HT1080 (cell line): ENCODE measurements around the gene NME3. TPM values are rescaled to one million over a fixed set of nuclear protein-coding genes. Genes with fewer than 3 reads are reported as not detected.

Experiments
- DNase-seq: peaks from one replicate; pipeline ENCODE4 v3.0.0-alpha.2; 2015; ENCODE audit warnings: low read depth
- total RNA-seq: library from RNA; depleted of rRNA; stranded (reverse); fragments of >200 nt; shearing (Covaris generic); gene quantifications from 2 replicates; pipeline ENCODE4 v1.2.3, GENCODE V29; 2014

The NME3 gene
- total RNA-seq, 1 experiment from 2014 or later = 7.4 TPM

DNA sequence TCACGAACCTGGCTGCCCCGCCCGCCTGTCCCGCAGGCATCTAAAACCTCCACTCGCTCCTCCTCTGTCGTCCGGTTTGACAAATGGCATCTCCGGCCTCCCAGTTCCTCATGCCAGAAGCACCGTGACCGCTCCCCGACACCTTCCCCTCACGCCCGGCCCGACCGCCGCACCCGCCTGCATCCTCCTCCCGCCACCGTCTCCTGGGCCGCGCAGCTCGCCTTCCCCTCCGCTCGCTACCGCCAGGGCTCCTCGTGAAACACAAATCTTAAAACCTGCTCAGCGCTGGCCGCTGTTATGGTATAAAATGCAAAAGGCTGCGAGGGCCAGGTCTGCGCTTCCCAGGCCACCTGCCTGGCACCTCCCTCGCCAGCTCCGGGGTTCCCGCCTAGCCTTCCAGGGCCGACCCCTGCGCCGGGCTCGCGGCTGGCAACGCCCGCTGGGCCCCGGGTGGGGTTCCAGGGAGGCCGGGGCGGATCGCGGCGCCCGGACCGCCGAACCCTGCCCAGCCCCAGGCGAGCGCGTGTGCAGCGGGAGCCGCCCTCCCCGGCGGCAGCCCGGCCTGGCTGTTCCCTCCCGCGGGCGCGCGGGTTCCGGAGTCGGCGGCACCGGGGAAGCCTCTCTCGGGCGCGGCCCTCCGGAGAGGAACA is 10.5 kb upstream of the NME3 start:
- DNase-seq = no peak

DNA sequence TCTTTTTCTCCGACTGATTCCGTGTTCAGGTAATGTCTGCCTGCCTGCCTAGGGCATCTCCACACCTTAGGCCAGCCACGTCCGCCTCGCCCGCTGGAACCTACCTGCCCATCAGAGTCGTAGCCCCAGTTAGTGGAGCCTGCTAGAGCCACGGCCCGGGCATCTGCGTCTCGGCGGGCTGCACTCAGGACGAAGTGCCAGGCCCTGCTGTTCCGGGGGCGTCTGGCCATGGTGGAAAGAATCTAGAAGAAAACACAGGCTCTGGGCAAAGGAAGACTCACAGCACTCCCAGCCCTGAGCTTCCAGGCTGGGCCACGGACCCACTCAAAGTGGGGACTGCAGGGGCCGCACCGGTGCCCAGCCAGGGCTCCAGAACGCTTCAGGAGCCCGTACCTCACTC is 9.9 kb upstream of the NME3 start:
- DNase-seq = no peak

- no peak for DNase-seq
These were observed 9.3 kb upstream of the NME3 start for GRCh38 chr16:1780677-1781072.

DNA sequence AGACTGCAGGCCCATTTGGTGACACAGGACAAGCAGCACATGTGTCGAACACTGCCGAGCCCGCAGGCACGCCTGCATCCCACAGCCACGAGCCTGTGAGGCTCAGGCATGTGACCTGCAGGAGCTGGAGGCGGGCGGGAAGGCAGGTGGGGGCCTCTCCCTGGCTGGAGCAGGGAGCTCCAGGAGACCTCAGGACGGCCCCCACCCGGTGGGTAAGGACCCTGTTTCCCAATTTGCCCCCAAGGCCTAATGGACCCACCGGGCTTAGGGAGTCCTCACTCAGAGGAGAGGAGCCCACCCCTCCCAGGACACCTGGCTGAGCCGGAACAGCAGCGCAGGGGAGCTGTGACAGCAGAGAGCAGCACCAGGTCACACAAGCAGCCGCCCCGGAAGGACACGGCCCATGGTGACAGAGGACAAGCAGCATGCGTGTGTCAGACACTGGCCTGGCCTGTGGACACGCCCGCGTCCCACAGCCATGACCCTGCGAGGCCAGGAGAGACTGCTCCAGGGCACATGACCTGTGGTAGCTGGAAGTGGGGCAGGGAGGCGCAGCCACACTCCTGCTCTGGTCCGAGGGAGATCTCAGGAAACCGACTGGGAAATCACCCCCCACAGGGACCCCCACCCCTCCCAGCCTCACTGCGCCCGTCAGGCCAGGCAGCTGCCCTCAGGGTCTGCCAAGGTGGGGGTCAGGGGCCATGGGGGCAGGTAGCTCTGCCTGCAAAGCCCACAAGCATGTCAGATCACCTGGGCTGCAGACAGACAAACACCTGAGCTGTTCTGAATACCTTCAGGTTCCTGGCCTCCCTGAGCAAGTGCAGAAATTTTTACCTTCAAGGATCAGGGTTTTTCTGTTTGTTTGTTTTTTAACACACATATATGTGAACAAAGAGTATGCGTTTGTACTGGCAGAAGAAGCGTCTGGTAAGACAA is 8.7 kb upstream of the NME3 start:
- DNase-seq = no peak

- no peak for DNase-seq
These were observed 7.9 kb upstream of the NME3 start for GRCh38 chr16:1779234-1779701.

DNA sequence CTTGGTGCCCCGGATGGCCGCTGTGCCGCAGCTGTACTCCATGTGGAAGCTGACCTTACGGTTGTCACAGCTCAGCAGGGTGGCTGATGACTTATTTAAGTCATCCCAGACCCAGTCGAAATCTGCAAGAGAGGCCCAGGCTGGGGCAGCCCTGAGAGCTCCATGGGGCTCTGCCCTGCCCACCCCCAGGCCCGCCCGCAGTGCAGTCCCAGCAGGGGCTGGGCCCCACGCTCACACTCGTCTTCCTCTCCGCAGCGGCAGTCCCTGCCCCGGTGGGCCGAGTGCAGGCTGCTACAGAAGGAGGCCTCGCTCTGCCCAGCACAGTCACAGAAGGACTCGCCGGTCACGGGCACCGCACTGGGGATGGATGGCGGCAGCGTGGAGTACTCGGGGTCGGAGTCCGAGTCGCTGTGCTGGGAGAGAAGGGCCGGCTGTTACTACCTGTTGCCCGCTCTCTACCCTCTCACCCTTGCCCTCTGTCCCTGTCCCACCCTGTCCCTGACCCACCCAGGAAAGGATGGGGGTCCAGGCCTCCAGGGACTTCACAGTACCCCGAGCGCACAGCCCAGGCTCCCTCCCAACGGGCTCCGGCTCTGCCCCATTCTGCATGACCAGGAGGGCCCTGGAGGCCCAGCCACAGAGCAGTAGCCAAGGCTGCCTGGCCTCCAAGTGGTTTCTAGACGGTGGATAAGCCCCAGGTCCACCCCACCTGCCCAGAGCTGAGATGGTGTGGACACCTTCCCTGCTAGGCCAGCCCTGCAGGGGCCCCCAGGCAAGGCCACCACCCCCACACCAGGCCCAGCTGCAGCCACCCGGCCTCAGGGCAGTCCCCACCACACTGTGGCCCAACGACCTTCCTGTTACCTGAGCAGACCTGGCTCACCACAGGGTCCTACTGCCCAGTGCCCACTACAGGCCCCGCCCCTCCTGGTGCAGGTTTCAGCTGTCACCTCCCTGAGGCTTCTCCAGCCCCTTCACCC is 7.1 kb upstream of the NME3 start:
- DNase-seq = no peak

- no peak for DNase-seq
These were observed 6.2 kb upstream of the NME3 start for GRCh38 chr16:1777375-1778199.

DNA sequence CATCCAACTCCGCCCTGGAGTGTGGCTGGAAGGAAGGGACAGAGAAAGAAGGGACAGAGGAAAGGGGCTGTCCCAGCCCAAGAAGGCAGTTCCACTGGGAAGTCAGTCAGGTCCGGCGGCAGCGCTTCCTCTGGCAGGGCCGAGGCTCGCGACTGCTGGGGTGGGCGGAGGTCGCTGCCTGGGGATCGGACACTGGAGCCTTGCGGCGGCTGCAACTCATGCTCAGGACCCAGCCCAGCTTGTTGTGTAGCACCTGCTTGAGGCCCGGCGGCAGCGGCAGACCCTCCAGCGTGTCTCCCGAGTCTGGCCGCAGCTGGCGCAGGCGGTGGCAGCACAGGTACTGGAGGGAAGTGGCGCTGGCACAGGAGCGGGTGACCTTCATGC is 5.6 kb upstream of the NME3 start:
- no peak for DNase-seq

DNA sequence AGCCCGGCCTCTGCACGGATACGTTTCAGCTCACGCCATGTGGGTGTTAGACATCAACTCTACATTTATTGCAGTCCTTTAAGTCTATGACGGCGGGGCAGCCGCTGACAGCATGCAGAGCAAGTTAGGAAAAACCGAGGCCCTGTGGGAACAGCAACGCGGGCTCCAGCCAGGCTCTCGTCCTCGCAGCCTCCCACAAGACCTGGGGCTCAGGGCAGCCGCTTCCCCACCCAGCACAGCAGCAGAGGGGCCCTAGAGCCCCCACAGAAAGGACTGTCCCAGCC is 5.3 kb upstream of the NME3 start:
- no peak for DNase-seq

DNA sequence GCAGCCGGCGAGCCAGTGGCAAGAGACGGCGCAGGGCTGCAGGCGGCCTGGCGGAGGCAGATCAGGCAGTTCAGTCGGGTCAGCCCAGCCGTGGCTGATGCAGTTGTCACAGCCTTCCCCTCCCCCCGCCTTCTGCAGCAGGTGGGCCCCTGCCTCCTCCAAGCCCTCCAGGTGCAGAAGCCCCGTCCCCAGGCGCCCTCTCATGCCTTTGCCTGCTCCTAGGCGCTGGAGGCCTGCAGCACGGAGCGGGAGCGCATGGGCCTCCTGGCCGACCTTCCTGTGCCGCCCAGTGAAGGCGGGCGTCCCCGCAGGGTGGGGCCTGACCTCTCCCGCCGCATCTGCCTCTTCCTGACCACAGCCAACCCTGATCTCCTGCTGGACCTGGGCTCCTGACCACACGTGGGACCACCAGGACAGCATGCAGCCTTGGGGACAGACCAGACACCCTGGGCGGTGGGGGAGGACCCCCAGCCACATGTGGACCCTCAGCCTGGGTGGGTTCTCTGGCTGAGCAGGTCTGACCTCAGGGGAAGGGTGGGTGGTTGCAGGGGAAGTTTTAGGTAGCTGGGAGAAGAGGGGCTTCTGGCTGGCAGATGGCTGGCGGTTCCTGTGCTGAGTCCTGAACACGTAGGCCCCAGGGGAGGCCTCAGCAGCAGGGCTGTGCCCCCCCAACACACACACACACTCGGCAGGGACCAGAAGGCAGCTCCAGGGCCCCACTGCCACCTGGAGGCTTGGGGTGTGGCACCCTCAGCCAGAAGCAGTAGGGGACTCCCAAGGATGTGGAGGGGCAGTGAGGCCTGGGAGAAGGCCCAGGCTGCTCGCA is 4.7 kb upstream of the NME3 start:
- no peak for DNase-seq

GRCh38 chr16:1775006-1775845 is 3.9 kb upstream of the NME3 start:
- no peak for DNase-seq

DNA sequence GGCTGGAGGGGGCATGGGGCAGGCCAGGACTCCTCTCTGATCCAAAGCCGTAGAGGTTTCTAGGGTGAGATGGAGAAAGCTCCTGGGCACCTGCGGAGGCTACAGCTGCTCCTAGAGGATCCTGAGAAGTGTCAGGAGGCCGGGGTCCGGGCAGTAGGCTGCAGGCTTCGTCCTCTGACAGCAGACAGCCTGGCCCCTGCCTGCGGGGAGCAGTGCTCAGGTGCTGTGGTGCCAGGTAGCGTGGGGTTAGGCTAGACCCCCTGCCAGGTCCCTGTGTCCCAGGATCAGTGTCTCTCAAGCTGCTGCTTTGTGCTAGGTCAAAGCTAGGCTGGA is 3.1 kb upstream of the NME3 start:
- DNase-seq = no peak

DNA sequence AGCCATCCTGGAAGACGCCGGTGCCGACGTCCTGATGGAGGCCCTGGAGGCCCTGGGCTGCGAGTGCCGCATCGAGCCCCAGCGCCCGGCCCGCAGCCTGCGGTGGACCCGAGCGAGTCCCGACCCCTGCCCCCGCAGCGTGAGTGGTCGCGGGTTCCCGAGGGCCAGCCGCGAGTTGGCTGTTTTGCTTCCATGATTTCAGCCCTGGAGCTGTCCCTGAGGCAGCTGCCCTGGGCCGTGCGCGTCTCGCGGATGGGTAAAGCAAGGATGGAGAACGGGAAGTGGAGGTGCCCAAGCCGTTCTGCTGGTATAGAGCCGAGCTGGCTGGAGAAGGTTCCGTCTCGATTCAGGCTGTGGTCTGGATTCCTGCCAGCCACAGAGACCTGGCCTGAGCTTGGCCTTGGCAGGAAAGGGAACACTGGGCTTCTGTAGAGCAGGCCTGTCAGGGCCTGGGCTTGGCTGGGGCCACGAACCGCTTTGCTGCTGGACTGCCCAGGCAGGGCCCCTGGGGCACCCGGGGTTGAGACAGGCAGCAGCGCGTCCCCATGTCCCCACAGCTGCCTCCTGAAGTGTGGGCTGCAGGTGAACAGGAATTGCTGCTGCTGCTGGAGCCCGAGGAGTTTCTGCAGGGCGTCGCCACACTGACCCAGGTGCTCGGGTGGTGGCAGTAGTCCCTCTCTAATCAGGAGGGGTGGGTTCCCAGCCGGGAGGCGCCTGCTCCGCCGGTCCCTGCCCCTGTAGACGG is 2.5 kb upstream of the NME3 start:
- no peak for DNase-seq

- DNase-seq = peak; percentile 73
These were observed 1.8 kb upstream of the NME3 start, which contains the start of gene MRPS34 for GRCh38 chr16:1772908-1773702. Gene MRPS34 (minus strand): TSS chr16:1773134. CDS start chr16:1773119, 15 bp downstream.

DNA sequence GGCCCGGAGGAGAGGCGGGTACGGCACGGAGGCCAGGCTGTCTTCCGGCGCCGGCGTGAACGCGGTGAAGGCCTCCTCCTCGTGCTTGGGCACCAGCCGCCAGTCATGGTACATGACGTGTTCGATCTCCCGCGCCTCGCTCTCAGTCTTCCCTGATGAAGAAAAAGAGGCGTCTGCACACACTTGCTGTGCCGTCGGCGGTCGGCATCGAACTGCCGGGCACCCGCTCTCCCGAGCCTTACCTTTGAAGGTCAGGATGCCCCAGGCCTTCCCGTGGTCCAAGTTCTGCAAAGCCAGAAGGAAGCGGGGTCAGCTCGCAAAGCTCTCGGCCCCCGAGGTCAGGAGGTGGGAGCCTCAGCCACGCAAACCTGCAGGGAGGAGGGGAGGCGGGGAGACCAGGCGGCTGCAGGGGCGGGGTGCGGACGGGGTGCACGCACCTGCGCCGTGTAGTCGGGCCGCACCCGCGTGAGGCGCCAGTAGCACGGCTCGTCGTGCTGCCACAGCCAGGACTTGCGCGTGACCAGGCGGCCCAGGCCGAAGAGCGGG is 1.1 kb upstream of the NME3 start, which contains the start of gene EME2:
EME2 (plus strand) TSS at position 449 of the 546 bp plus-strand sequence. CDS start 418 bp downstream, outside the sequence.
- peak; percentile 38 for DNase-seq

DNA sequence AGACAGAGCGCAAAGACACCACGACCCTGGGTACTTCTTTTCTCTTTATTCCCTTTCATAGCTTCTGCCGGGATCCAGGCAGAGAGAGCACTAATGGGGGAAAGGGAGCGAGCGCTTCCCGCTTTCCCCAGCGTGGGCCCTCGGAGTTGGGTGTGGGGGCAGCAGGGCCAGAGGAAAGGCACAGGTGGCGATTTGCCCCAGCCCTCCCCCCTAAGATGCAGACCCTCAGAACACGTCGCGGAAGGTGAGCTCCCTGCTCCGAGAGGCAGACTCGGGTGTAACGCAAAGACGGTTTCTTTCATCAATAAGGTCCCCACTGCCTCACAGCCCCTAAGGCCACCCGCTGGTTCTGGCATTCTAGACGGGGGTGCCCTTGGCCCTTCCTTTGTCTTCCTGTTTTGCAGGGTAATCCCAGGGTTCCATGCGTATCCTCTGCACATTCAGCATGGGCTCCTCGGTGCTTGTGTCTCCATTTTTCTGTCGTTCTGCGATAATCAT is 570 bp upstream of the NME3 start:
- no peak for DNase-seq
